NT2/D1 (cell line): Measurements from ENCODE around the gene C10orf71.

Experiments used
- YY1 ChIP-seq: IDR thresholded peaks from 2 replicates; pipeline ENCODE4 v1.6.1; 2011; ENCODE audit not compliant: insufficient read length, insufficient read depth
- ZNF274 ChIP-seq: IDR thresholded peaks from 2 replicates; pipeline ENCODE4 v1.6.1; 2011; ENCODE audit warnings: mild to moderate bottlenecking, low read depth, low read length

DNA sequence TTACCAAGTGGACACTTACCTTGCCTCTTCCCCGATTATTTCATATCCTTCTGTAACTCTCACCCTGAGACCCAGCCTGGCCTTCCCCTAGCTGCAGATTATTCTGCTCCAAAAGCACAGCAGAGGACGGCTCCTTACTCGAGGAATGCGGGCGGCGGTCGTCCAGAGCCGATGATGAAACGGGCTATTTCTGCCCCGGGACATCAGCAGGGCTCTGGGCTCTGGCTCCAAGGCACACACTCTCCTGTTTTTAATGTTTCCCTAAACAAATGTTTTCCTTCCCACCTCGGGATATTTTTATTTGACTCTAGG is 343 bp upstream of the C10orf71 start:
- no peak for TF ChIP-seq YY1
- TF ChIP-seq ZNF274 = no peak
